ENCODE results near the gene AMHR2.
A peak's percentile ranks its signal among the peaks of the same experiment; 100 is the strongest.

DNA sequence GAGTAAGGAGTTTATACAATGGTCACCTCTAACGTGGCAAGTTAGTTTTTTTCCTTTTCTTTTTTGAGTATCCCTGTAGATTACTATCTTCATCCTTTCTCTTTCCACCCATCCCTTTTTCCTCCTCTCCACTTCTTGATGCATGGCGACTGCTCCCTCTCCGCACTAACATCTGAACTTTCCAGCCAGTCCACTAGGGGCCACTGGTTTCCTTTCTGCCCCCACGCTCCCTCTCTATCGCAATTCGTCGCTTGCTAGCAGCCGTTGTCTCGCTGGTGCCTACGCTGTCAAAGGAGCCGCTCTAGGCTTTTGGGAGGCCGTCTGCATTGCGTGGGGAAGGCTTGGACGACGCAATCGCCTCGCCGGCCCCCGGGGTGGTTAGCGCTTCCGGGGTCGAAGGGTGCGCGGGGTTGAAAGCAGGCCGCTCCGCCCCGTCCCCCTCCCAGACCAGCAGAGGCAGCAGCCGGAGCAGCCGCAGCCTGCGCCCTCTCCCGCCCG is 28.1 kb downstream of the AMHR2 start, which contains the start of gene PCBP2:
- TF ChIP-seq, protein P1, sequence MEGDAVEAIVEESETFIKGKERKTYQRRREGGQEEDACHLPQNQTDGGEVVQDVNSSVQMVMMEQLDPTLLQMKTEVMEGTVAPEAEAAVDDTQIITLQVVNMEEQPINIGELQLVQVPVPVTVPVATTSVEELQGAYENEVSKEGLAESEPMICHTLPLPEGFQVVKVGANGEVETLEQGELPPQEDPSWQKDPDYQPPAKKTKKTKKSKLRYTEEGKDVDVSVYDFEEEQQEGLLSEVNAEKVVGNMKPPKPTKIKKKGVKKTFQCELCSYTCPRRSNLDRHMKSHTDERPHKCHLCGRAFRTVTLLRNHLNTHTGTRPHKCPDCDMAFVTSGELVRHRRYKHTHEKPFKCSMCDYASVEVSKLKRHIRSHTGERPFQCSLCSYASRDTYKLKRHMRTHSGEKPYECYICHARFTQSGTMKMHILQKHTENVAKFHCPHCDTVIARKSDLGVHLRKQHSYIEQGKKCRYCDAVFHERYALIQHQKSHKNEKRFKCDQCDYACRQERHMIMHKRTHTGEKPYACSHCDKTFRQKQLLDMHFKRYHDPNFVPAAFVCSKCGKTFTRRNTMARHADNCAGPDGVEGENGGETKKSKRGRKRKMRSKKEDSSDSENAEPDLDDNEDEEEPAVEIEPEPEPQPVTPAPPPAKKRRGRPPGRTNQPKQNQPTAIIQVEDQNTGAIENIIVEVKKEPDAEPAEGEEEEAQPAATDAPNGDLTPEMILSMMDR (IDR thresholded peaks at IDR 0.05) = peak; percentile 80 to 97 (median 93)
- TF ChIP-seq POLR2A (IDR thresholded peaks at IDR 0.05) = peak in 1 of 2 donors; percentile 64

All from tibial nerve (tissue), 3 donors.